ENCODE measurements around the gene TRPM8.
A peak's percentile ranks its signal among the peaks of the same experiment; 100 is the strongest.
"Not testable (repeated sequence)": the region's sequence is repeated elsewhere in the genome, so short reads cannot be mapped to it uniquely, and the experiment has no call there.

Gene TRPM8

DNA sequence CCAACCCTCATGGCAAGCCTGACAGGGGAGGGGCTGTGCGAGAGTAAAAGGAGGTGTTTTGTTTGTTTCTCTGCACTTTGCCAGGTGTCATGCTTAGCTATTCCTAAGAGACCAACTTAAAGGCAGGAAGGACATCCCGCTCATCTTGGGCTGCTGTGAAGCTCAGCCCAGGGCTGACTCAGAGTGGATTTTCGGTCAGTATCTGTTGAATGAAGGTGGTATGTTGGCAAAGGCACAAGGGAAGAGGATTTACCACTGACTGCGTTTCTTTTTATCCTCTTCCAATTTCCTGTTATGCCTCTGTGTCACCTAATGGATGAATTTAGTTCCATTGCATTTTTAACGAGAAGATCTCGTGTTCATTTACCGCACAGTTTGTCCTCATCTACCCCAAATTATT is 18.9 kb downstream of the TRPM8 start:
- DNase-seq (ENCODE audit: low spot score) (no peak), FAIRE-seq (no peak)

GRCh38 chr2:233938676-233939370 is 21.6 kb downstream of the TRPM8 start:
- FAIRE-seq (no peak), DNase-seq (ENCODE audit: low spot score) (no peak)

- no peak for DNase-seq (ENCODE audit: low spot score)
- no peak for FAIRE-seq
Observed at GRCh38 chr2:233940376-233941276, 23.5 kb downstream of the TRPM8 start.

DNA sequence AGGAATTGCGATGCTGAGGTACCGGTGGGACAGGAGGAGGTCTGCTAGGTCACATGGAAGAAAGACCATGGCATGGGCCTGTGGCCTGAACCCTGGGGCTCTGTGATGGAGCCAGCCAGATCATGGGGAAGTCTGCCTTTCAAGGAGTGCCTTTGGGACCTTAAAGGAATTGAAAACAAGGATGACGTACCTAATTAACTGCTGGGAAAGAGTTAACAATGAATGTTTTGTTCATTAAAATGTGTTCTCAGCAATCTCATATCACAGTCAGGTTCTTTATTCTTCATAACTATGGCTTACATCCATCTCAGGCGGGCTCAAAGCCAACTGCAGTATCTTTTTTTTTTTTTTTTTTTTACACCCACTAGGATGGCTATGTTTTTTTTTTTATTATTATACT is 25.6 kb downstream of the TRPM8 start:
- FAIRE-seq (no peak), DNase-seq (ENCODE audit: low spot score) (no peak)

DNA sequence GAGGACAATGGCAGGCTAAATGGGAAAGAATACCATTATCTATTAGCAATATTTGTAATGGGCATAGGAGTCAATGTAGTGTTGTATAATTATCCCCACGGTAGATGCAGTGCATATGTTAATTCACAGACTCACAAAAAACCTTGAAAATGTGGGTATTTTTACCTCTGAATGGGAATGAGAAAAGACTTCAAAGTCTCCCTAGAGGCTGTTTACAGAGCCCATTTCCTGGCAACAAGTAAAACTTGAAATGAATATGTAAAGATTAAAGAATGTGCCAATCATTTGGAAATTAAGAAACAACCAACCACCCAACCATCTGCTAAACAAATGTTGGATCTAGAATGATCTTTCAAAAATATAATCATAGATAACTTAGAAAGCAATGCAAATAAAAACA is 27.1 kb downstream of the TRPM8 start:
- FAIRE-seq: no peak
- DNase-seq (ENCODE audit: low spot score): no peak

- FAIRE-seq (no peak), DNase-seq (ENCODE audit: low spot score) (no peak)
Observed at GRCh38 chr2:233944722-233945121, 27.5 kb downstream of the TRPM8 start.

- no peak for DNase-seq (ENCODE audit: low spot score)
- FAIRE-seq: no peak
Observed at GRCh38 chr2:233945146-233945545, 28.0 kb downstream of the TRPM8 start.

DNA sequence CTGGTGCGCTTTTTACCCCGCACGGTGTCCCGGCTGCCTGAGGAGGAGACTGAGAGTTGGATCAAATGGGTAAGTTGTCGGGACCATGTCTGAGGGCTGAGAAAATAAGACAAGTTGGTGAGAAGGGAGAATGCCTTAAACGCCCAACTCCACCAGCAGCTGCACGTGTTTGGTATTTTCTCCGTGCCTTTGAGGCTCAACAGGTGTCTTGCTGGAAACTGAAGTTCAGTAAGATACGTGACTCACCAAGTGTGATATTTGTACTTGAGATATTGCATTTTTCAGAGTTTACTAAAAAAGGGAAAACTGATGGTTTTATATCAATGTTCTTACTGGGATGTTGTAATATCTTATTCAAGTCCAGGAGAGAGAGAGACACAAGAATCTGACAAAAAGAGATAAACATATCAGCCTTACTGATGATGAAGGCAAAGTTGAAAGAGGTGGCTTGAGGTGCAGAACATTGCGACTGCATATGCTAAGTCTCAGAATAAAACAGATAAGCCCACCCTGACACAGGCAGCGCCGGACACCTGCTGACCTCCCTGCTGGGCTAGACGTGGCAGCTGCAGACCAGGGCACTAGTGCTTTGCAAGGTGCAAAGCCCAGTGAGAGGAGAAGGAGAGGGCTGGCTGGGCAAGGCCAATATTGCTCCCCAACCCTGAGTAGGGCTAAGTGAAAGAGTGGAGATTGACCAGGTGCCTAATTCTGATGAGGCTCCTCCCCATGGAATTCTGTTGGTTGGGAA is 33.1 kb downstream of the TRPM8 start:
- no peak for DNase-seq (ENCODE audit: low spot score)
- no peak for FAIRE-seq

DNA sequence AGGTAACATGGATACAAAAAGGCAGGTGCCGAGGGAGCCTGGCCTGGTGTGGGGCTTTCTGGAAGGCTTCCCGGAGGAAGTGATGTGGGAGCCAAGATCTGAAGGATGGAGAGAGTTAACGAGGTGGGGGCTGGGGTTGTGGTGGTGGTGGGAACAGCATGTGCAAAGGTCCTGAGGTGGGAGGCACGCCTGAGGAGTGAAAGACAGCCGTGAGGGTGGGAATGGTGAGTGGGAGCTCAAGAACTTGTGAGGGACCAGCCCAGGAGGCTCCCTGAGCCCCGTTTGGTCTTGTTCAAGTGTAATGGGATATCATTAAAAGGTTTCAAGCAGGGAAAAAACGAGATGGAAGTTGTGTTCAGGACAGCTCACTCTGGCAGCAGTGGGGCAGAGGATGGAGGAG is 35.2 kb downstream of the TRPM8 start:
- no peak for FAIRE-seq
- DNase-seq (ENCODE audit: low spot score): no peak

DNA sequence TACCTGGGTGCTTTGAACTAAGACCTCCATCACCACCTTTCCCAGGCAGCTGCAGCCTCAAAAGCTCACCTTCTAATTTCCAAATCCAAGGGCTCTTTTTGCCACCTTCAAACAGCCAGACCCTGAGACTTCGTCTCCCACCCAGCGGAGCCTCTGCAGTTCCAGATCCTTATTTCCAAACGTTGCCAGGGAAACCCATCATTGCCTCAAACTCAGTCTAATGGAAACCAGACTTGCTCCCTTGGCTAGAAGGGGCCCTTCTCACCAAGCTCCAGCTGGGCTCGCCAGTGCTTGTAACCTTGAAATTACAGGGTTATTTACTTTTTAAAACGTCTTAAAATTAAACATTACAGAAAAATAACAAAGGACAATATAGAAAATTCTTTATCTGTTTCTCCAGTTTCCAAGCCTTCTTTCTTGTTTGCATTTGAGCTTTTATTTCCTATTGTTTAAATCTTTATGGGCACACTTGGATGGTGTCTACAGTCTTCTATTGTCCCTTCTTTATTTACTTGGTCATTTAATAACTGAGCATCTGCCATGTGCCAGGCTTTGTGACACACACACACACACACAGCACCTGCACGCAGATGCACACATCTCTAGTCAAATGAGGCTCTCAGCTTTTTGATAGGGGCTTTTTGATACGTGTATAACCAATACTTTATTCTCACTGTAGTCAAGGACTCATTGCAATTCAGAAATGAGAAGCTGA is 36.1 kb downstream of the TRPM8 start:
- no peak for FAIRE-seq
- DNase-seq (ENCODE audit: low spot score): no peak

GRCh38 chr2:233960203-233960602 is 43.0 kb downstream of the TRPM8 start:
- no peak for DNase-seq (ENCODE audit: low spot score)
- FAIRE-seq: no peak

- DNase-seq (ENCODE audit: low spot score) (no peak), FAIRE-seq (no peak)
Observed at GRCh38 chr2:233961905-233962304, 44.7 kb downstream of the TRPM8 start.

GRCh38 chr2:233964581-233964980 is 47.4 kb downstream of the TRPM8 start:
- peak; percentile 94 for FAIRE-seq
- peak; percentile 87 for DNase-seq (ENCODE audit: low spot score)

- no peak for FAIRE-seq
- no peak for DNase-seq (ENCODE audit: low spot score)
Observed at GRCh38 chr2:233965032-233965603, 47.9 kb downstream of the TRPM8 start.

DNA sequence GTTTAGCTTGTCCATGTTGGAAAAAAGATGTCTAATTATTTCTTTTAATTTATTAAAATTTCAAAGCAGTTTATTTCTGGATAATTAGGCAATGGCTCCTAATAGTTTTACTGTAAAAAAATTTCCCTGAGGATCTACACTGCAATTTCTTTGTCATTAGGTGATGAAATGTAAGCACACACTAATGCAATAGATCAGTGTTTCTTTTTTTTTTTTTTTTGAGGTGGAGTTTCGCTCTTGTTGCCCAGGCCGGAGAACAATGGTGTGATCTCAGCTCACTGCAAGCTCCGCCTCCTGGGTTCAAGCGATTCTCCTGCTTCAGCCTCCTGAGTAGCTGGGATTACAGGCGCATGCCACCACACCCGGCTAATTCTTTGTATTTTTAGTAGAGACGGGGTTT is 48.5 kb downstream of the TRPM8 start:
- DNase-seq (ENCODE audit: low spot score): not testable (repeated sequence)
- peak; percentile 35 for FAIRE-seq

GRCh38 chr2:233966388-233966787 is 49.2 kb downstream of the TRPM8 start:
- FAIRE-seq: no peak

GRCh38 chr2:233967164-233967563 is 50.0 kb downstream of the TRPM8 start:
- no peak for DNase-seq (ENCODE audit: low spot score)

More at GRCh38 chr2:233966388-233966787, 49.2 kb downstream of the TRPM8 start:
- no peak for DNase-seq (ENCODE audit: low spot score)

DNA sequence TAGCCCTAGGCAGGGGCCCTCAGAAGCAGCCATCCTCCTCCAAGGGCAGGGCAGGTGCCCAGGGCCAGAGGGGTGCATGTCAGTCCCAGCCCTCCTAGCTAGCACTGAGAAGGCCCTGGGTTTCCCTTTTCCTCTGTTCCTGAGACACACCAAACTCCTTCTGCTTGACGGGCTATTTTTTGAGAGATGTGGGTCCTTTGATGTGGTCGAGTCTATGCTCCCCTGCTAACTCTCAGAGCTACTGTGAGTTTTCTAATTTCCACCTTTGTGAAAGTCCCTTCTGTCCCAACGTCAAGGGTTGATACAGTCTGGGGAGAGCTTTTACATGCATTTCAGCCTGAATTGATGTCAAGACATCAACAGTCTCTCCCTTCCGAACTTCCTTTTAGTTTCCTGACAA is 51.4 kb downstream of the TRPM8 start:
- no peak for FAIRE-seq
- no peak for DNase-seq (ENCODE audit: low spot score)

More at GRCh38 chr2:233967164-233967563, 50.0 kb downstream of the TRPM8 start:
- FAIRE-seq: no peak

- not testable (repeated sequence) for FAIRE-seq; DNase-seq (ENCODE audit: low spot score)
Observed at GRCh38 chr2:233972460-233972859, 55.3 kb downstream of the TRPM8 start.

DNA sequence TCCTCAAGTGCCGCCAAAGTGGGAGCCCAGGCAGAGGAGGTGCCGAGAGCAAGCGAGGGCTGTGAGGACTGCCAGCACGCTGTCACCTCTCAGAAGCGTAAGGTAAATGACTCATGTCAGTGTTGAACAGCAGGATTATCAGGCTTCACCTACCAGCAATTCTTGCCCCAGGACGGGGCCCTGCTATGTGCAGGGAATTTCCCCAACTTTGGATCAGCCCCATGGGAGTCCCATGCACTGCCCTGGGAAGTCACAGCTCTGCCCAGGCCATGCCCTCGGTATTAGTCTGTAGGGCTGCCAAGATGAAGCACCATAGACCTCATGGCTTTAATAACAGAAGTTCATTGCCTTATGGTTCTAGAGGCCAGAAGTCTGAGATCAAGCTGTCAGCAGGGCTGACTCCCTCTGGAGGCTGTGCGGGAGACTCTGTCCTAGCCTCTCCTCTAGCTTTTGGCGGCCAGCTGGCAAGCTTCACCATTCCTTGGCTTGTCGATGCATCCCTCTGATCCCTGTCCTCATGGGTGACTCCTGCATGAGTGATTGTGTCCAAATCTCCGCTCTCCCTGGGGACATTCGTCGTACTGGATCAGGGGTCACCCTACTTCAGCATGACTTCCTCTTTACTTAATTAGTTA is 55.9 kb downstream of the TRPM8 start:
- FAIRE-seq (peak; percentile 2), DNase-seq (ENCODE audit: low spot score) (peak; percentile 58)

Data from RCC 7860 (cell line).